NCI-H2196 treated with DMSO at 0.1 percent for 48 hours (cell line): ENCODE results near the gene GRB10.

ENCODE experiments used
- DNase-seq: peaks from one replicate; lab custom pipeline; 2025; ENCODE audit not compliant: unreplicated experiment; lab: John Stamatoyannopoulos, UW

GRB10 gene

DNA sequence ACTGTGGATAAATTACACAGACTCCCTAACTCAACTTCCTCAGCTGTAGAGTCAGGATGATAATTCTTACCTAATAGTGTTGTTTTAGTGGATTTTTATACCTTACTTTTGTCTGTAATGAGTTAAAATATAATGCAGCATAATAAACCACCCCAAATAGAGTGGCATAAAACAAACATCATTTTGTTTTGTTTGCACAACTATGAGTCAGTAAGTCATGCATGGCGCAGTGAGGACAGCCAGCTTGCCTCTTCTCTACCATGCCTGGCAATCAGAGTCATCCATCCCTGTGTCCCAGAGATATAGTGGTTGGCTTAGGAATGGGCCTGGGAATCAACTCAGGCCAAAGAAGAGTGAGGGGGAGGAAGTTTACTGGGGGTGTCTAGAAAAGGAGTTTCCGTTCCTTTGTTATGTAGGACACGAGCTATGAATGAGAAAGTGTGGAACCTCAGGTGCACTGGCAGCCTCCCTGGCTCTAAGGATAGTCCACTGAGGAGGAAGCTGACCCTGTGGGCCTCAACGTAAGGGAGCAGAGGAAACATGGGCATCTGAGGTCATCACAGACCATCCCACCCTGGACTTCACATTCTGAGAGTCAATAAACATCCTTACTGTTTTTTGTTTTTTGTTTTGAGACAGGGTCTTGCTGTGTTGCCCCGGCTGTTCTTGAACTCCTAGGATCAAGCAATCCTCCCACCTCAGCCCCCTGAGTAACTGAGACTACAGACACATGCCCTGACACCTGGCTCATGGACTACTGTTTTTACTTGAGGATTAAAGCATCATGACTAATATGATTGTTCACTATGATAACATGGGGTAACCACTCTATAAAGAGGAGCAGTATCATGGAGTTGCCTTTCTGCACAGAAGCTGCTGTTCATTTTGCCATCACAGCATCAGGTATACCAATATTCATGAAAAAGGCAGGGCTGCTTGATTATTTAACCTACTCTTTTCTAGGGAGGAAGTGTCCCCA lies 21.0 kb upstream of the GRB10 start:
- no peak for DNase-seq

DNA sequence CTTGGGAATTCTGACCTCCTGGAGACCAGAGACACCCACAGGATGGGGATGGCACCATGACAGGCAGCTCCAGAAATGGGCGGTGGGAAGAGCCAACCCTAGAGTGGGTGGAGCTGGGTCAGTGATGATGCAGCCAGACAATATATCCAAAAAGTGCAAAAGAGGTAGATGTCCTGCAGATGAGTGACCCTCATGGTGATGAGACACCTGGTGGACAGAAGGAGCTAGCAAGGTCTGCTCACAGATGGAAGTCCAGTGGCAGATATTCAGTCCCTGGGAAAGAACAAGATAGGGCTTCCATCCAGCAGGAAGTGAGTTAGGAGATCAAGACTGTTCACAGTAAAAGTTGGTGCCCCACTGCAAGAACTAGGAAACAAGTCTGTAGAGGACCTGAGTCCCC lies 19.2 kb upstream of the GRB10 start:
- DNase-seq, result no peak

DNA sequence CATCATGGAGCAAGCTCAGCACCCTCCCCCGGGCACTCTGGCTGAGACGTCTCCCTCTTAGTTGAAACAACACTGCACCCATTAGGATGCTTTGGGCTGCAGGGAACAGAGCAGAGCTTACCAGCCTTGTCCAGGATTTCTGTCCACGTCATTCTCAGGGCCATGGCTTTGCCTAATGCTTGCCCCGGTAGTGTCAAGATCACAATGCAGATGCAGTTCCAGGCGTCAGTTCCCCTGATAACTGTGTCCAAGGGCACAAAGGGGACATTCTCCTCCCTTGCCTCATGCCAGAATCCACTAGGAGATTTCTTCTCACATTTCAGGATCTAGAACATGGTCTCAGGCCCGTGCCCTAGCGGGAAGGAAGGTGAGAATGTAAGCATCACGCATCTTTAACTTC lies 17.2 kb upstream of the GRB10 start:
- DNase-seq, result no peak

DNA sequence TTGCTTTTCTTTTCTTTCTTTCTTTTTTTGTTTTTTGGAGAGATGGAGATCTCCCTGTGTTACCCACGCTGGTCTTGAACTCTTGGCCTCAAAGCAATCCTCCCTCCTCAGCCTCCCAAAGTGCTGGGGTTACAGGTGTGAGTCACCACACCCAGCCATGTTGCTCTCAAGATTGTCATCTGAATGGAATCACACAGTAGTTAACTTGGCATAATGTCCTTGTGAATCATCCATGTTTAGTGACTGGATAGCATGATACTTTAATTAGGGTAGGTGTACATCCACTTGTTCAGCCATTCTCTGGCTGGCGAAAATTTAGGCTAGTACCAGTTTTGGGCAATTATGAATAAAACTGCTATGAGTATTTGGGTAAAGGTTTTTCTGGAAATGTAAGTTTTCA lies 15.4 kb upstream of the GRB10 start:
- DNase-seq, result no peak

DNA sequence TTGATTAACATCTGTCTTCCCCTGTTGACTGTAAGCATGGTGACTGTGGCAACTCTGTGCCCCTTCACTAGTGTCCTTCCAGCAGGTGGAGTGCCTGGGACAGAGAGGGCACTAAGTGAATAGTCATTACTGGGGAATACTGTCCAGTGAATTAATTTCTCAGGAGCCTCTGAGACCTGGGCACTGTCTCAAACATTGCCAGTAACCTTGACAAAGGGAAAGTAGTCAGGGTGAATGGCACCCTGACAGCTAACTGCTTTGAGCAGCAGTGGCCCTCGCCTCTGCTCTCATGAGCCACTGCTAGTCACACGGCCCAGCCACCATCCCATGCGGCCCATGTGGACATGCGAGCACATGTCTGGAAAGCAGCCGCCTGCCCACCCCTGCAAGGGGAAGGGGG lies 13.1 kb upstream of the GRB10 start:
- DNase-seq, result no peak

DNA sequence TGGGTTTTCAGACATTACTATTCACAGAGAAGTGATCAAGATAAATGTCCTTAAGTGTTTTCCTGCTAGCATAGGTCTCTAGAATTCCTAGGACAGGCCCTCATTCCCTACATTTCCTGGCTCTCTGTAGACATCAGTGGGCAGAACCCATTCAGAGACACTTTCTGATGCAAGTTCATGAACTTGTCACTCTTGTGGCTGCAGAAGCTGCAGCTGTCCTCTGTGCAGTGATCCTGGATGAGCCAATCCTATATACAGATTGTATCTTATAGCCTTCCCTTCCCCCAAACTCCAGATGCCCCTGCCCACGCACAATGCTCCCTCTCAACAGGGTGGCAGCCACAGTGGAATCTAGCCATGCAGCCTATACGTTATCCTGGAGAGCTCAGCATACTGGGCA lies 12.6 kb upstream of the GRB10 start:
- DNase-seq, result no peak

DNA sequence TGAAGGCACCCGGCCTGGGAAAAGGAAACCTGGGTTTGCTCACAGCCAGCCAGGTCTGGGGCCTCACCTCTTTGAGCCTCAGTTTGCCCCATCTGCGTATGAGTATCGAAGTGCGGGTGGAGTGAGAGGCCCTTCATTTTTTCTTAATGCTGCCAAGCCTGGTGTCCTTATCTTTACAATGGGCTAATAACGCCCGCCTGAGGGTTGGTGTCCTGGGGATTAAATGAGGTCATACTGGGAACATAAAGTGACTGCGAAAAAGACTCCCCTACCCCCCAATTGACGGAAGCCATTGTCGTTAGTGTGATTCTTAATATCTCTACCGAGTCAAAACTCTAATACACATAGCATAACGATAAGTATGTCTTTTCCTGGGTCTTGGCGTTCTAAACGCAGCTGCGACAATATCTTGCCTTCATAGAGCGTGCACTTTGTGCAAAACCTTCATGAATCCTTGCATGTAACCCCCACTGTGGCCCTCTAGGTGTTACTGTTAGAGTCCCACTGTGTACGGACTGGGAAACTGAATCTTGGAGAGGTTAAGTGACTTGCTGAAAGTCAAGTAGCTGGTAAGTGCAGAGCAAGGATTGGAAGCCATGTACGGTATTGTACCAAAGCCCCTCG lies 11.4 kb upstream of the GRB10 start:
- no peak for DNase-seq

DNA sequence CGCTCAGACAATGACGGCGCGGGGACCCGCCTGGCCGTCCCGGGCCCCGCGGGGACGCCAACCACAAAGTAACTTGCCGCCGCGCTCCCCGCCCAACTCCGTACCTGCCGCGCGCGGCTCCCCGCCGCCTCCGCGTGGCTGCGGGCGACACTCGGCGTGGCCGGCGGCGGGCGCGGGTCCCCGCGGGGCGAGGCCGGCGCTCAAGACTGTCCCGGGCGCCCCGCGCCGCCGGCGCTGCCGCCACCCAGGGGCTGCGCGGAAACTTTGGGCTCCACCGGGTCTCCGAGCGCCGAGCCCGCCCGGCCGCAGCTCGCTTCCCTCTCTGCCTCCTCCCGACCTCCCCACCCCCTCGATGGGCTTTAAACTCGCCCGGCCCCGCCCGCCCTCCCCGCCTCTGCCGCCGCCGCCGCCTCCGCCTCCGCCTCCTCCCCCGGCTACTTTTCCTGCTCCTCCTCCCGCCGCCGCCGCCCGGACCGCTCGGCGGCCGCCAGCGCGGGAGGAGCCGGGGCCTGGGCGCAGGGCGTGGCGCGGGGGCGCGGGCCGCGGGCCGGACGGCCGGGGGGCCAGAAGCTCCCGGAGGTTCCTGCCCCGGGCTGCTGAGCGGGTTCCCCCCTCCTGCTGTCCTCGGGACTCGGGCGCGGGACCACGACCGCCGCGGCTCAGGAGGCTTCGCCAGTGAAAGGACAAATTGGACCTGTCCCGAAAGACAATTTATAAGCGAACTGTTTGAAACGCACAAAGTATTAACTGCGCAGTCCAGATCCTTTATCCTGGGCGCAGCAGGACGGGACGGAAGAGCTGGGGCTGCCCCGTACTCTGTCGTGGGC lies 10.6 kb upstream of the GRB10 start:
- no peak for DNase-seq

DNA sequence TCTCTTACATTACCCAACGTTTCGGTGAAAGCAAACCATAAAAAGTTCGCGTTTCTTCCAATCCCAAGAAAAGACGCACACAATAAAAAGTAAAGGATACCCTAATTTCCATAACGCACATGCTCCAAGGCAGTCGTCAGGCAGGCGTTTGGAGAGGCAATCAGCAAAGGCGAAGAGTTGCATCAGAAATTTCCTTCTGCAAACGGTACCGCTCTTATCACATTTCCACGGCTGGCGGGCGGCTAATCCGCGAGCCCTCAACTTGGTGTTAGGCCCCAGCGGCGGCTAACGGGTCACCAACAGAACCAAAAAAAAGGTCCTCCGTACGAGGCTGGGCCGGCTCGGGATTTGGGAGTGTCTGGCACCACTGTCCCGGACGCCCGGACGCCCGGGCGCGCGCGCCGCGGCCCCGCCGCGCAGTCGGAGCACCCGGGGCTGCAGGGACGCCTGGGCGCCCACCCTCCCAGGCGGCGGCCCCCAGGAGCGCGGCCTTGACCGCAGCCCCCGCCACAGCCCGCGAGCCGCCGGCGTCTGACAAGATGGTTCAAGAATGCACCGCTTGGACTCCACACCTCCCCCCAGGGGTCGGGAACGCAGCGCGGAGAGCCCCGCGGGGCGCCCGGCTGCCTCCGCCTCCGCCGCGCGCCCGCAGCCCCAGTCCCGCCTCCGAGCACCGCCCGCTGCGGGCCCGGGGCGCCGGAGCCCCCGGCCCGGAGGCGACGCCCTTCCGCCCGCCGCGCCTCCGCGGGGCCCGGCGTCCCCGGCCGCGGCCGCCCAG lies 9.8 kb upstream of the GRB10 start:
- DNase-seq, result no peak

DNA sequence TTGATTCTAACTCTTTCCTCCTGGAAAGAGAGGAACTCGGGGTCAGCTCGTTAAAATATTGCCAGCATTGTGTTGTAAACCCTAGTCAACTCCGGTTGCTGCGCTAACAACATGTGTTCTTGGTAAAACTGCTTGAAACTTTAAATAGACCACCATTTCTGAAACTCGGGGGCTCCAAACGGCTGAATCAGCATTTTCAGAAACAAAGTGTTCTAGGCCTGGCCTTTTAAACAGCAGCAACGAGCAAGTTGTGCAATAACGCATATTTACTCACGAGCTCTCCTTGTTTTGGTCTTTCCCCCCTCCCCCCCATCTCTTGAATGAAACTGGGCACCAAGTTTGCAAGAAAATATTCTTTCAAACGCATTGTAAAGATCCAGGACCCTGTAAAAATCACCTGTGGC lies 9.2 kb upstream of the GRB10 start:
- DNase-seq, result no peak

DNA sequence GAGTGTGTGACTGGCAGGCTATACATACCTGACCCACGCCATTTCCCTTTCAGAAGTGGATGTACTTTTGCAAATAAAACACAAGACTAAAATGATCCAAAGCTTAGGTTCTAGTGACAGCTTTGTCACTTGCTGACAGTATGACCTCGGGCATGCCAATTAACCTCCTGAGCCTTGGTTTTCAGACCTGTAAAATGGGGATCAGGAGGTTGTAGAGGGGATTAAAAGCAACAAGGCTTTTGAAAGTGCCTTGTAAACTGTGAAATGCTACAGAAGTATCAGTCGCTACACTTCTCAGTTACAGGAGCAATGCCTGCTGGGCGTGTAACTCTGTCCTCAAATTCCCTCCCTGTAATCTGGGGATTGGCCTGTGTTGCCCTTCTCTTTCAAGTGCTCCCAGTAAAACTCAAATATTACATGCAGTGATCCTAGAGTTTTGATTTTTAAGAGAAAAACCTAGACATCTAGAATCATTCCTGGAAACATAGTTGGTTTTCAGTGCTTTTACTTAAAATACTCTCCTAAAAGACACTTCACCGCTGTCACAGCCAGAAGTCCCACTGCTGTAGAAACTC lies 8.8 kb upstream of the GRB10 start:
- no peak for DNase-seq

DNA sequence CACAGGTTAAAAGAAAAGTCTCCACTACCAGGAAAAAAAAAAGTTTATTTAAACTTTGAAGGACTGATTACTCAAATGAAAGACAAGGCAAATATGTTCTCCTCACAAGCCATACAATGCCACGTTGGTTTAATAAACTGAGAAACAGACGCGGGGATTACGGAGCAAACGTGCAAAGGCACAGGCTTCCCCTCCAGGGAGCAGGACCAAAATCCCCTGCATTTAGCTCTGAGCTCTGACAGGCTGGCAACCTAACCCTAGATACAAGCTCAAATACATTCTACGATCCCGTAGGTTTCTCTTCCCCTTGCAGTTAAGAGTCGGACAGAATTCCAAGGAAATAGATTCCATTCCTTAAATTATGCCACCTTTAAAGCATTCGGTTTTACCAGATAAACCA lies 7.7 kb upstream of the GRB10 start:
- DNase-seq, result no peak

DNA sequence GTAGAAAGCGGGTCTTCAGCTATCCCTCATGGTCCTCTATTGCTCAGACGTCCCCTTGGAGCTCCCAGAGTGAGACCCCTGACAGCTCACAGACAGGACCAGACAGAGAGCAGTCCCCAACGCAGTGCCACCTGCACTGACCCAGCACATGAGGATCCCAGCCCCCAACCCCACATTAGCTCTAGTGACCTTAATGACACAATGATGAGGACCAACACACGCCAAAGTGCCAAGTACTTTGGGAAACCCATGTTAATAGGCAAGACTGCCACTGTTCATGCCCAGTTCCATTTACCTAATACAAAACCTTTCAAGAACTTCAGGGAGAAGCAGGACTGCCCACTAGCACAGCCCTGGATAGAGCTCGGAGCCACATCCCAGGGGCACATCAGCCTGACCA lies 5.7 kb upstream of the GRB10 start:
- no peak for DNase-seq

DNA sequence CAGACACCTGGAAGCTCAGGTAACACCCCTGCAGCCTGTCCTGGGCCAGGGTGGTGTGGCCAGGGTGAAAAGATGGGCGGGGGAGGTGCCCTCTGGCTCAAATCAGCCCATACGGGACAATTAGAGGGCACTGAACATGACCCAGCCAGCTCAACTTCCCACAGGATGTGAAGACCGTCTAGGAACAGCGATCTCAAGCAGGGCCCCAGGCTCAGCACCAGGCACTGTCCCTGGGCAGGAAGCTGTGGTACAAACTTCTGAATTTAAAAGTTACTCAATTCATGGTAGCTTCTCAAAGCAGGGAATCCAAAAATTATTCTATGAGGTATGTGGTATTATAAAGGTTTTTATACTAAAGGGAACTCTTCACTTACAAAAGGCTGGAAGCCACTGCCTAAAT lies 5.1 kb upstream of the GRB10 start:
- no peak for DNase-seq

DNA sequence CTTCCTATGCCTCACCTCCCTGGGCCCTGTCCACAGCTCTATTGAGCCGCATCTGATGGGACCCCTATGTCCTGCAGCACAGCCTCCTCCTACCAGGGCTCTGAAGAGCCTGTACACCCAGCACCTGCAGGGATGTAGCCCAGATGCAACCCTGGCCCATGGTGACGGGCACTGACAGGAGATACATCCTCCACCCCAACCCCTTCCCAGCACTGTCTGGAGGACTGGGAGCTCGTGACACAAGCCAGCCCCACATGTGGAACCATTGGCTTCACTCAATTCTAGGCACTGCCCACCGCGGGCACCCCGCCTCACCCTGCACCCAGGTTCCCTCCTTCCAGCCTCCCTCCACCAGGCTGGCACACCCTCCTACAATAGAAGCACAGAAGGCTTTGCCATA lies 2.6 kb upstream of the GRB10 start:
- no peak for DNase-seq

DNA sequence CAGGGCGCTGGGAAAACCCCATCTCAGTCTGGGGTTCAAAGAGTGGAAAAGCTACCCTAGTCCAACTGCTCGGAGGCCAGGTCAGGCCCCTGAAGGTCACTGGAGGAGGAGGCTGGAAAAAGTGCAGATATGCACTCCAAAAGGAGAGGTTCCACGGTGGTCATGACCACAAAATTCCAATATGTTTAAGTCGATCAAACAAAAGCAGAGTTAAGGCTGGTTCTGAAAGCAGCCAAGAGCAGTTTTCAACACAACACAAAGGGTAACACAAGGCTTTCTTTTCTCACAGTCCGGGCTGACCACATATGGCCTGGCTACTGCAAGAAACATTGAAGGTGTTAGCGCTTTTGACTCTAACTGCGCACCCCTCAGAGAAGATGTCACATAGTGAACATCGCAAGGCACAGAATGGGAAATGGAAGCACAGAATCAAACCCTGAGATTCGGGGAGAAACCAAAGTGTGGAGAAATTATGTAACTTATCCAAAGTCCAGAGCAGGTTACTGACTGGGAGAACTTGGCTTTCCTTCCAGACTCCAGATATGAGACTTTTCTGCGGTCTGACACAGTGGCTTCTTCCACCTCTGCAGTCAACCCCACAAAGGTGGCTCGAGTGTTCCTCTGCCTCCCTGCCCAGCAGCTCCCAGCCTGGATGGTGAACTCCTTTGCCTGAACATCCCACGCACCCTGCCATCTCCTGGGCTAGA lies 1.3 kb upstream of the GRB10 start:
- DNase-seq, result no peak

DNA sequence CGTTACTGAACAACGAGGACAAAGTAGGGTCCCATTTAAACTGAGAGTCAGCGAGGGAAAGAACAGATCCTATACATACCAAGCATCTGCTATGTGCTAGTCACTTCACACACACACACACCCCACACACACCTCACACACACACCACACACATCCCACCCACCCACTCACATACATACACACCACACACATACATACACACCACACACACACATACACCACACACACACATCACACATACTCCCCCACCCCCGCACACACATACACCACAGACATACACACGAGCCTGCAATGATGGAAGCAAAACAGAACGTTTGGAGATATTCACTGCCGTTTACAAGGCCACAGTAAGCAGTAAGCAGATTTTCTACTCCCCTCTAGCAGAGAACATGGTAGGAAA lies 607 bp upstream of the GRB10 start:
- DNase-seq, result no peak

DNA sequence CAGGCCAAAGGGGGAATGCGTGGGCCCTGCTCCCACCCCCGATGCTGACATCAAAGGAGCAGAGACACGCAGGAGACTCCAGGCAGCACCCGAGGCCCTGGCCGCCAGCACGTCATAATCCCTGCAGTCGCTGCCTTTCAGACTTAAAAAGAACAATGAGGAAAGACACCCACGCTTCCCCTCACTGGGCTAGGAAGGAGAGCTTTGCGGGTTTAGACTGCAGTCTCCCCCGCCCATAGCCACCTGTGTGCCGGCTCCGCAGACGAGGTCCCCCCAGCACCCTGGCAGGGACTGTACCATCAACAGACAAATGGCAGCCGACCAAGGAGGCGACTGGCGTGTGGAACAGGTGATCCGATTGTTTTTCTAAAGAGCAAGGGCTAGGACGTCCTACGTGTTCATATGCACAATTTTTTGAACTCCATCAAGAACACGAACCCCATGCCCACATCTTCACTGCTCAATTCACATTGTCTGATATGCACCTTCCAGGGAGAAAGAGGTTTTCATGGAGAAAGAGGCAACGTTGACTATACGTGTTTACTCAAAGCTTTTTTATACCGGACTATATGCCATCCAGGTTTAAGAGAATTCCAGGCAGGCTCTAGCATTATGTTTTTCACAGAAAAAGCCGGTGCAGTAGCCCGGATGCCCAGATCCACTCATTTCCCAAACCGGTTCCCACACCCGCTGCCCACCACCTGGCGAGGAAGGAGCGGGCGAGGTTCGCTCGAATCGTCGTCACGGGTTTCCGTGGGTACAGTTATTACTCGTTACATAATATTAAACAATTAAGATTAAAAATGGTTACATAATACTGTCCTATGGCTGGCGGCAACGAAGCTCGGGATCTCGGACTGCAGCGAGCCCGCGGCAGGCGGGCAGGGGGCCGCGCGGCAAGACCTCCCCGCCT lies 1.1 kb downstream of the GRB10 start:
- DNase-seq, result no peak

DNA sequence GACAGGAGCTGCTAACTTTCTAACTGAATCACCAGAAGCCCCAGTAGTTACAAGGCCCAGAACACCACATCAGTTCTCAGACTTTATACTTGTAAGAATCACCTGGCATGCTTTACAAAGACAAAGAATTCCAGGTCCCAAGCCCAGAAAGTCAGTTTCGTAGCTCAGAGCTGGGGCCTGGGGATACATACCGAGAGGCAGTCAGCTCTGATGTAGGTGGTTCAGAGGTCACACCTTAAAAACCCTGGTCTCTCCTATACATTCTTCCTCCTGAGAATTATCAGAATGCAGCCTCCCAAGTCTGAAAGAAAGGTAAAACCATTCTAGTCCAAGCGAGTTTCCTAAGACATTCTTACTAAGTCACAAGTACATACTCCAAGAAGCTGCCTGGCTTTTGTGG lies 2.3 kb downstream of the GRB10 start:
- no peak for DNase-seq
